GM12878 (cell line): ENCODE measurements around the gene CTIF. TPM values are rescaled to one million over a fixed set of nuclear protein-coding genes. Genes with fewer than 3 reads are reported as not detected.

Experiments used
- ATAC-seq: fragments of 200-7000 bp; cut with Tn5 transposase; 3 replicates; pipeline ENCODE4 v1.9.1; 2020; ENCODE audit warnings: mild to moderate bottlenecking, moderate library complexity
- BruUV-seq: library from RNA; stranded (reverse); fragments of 400-500 nt; replicated peaks from 2 replicates; lab custom pipeline; 2021; lab: Mats Ljungman, UMichigan
- CTCF ChIA-PET: fragments of 300-600 bp; sonication (Branson Sonifier 250); formaldehyde crosslinking; extraction: SDS; loops from one replicate; lab custom pipeline; 2021; ENCODE audit warnings: inconsistent platforms; lab: Yijun Ruan, JAX
- POLR2A ChIA-PET: fragments of 350-600 bp; formaldehyde crosslinking; extraction: SDS; loops from one replicate; lab custom pipeline; 2021; ENCODE audit warnings: inconsistent platforms; lab: Charles Lee
- RAD21 ChIA-PET: fragments of 300-600 bp; sonication (Branson Sonifier 250); formaldehyde crosslinking; loops from one replicate; lab custom pipeline; 2023; ENCODE audit warnings: antibody characterized with exemption; ENCODE audit not compliant: unreplicated experiment; lab: Charles Lee
- SMC1A ChIA-PET: fragments of 300-600 bp; sonication (Branson Sonifier 250); formaldehyde crosslinking; loops from one replicate; lab custom pipeline; 2023; ENCODE audit not compliant: unreplicated experiment, uncharacterized antibody; lab: Charles Lee
- DNase-seq: peaks from one replicate; pipeline ENCODE4 v3.0.0-alpha.2; 2011; ENCODE audit warnings: low read depth, low spot score
- FAIRE-seq: peaks from 3 replicates; lab custom pipeline; 2011; peaks lifted over from hg19 to GRCh38; lab: Jason Lieb, UNC
- H2AFZ ChIP-seq: 2 replicates; pipeline ENCODE4 v1.6.0; 2011; ENCODE audit warnings: low read depth, low read length, control low read depth; ENCODE audit not compliant: control insufficient read depth
- H3K27ac ChIP-seq: 2 replicates; pipeline ENCODE4 v1.5.1; 2011; ENCODE audit warnings: control low read depth; ENCODE audit not compliant: control insufficient read depth, insufficient read depth
- H3K27me3 ChIP-seq, 2 experiments: replicated peaks in 1 of 2; 2 replicates each; pipeline versions ENCODE4 v1.6.0 to v1.6.1; 2011; ENCODE audit warnings: low read length in 1 of 2; ENCODE audit not compliant: control insufficient read depth in 2 of 2, insufficient read depth in 2 of 2
- H3K36me3 ChIP-seq, 2 experiments: 2 replicates each; pipeline ENCODE4 v1.5.1; 2011; ENCODE audit warnings: low read length in 1 of 2; ENCODE audit not compliant: control insufficient read depth in 2 of 2, insufficient read depth in 2 of 2
- H3K4me1 ChIP-seq: 2 replicates; pipeline ENCODE4 v1.6.1; 2011; ENCODE audit warnings: mild to moderate bottlenecking, low read length, moderate library complexity, mixed read lengths; ENCODE audit not compliant: control insufficient read depth, insufficient read depth
- H3K4me2 ChIP-seq: 2 replicates; pipeline ENCODE4 v1.6.0; 2011; ENCODE audit warnings: control low read depth; ENCODE audit not compliant: control insufficient read depth, insufficient read depth
- H3K4me3 ChIP-seq: fragments of 200-600 bp; sonication (generic); 2 replicates; pipeline ENCODE4 v1.5.1; 2016
- H3K79me2 ChIP-seq: 2 replicates; pipeline ENCODE4 v1.6.0; 2011; ENCODE audit warnings: low read length; ENCODE audit not compliant: control insufficient read depth, insufficient read depth
- H3K9ac ChIP-seq: 2 replicates; pipeline ENCODE4 v1.8.0; 2011; ENCODE audit warnings: low read length, control low read depth, mixed read lengths; ENCODE audit not compliant: control insufficient read depth, insufficient read depth
- H3K9me3 ChIP-seq: replicated peaks from 3 replicates; pipeline ENCODE4 v1.5.1; 2011; ENCODE audit warnings: mild to moderate bottlenecking, low read length; ENCODE audit not compliant: control insufficient read depth, insufficient read depth
- H4K20me1 ChIP-seq: 2 replicates; pipeline ENCODE4 v1.6.0; 2011; ENCODE audit not compliant: control insufficient read depth, insufficient read depth
- BACH1 ChIP-seq: fragments of 450-650 bp; IDR thresholded peaks from 2 replicates; pipeline ENCODE4 v1.6.1; 2017; ENCODE audit warnings: mild to moderate bottlenecking, borderline replicate concordance
- CEBPB ChIP-seq, 2 experiments: fragments of 150-350 bp in 1 of 2; IDR thresholded peaks; 2 replicates each; pipeline ENCODE4 v1.6.1; 2012 to 2014; ENCODE audit warnings: low read depth in 2 of 2, low read length in 2 of 2, borderline replicate concordance in 1 of 2, inconsistent platforms in 1 of 2
- CREB1 ChIP-seq: IDR thresholded peaks from 2 replicates; pipeline ENCODE4 v1.6.1; 2012; ENCODE audit warnings: low read depth, mild to moderate bottlenecking, inconsistent platforms
- EZH2 ChIP-seq: IDR thresholded peaks from 2 replicates; pipeline ENCODE4 v1.6.1; 2012; ENCODE audit warnings: low read depth, mild to moderate bottlenecking, control low read depth, inconsistent platforms, low read length, borderline replicate concordance; ENCODE audit not compliant: control insufficient read depth
- JUNB ChIP-seq: IDR thresholded peaks from 2 replicates; pipeline ENCODE4 v1.6.1; 2016; ENCODE audit warnings: antibody characterized with exemption, mild to moderate bottlenecking
- KAT2A ChIP-seq: conservative IDR thresholded peaks from 2 replicates; pipeline ENCODE4 v1.6.1; 2011; ENCODE audit warnings: low read depth, low read length; ENCODE audit not compliant: control insufficient read depth
- LARP7 ChIP-seq: fragments of 450-650 bp; IDR thresholded peaks from 2 replicates; pipeline ENCODE4 v1.6.1; 2017; ENCODE audit warnings: mild to moderate bottlenecking
- MYB ChIP-seq: fragments of 150-350 bp; IDR thresholded peaks from 2 replicates; pipeline ENCODE4 v1.6.1; 2014; ENCODE audit warnings: mild to moderate bottlenecking, low read depth, low read length, borderline replicate concordance
- NFYB ChIP-seq: IDR thresholded peaks from 2 replicates; pipeline ENCODE4 v1.6.1; 2011; ENCODE audit warnings: low read depth, mild to moderate bottlenecking, low read length, improper control_type of control experiment, moderate library complexity; ENCODE audit not compliant: insufficient read depth
- NR2C2 ChIP-seq: IDR thresholded peaks from 2 replicates; pipeline ENCODE4 v1.6.1; 2011; ENCODE audit warnings: borderline replicate concordance, low read depth; ENCODE audit not compliant: control insufficient read depth, insufficient read length
- RAD51 ChIP-seq: fragments of 450-650 bp; IDR thresholded peaks from 2 replicates; pipeline ENCODE4 v1.6.1; 2016; ENCODE audit warnings: moderate library complexity, mild to moderate bottlenecking, inconsistent platforms
- SIX5 ChIP-seq: IDR thresholded peaks from 2 replicates; pipeline ENCODE4 v1.6.1; 2011; ENCODE audit warnings: mild to moderate bottlenecking, low read depth, low read length, moderate library complexity; ENCODE audit not compliant: severe bottlenecking
- SMC3 ChIP-seq: IDR thresholded peaks from 2 replicates; pipeline ENCODE4 v1.6.1; 2011; ENCODE audit warnings: low read length, improper control_type of control experiment, borderline replicate concordance
- SREBF2 ChIP-seq: IDR thresholded peaks from 2 replicates; pipeline ENCODE4 v1.6.1; 2012; ENCODE audit warnings: mild to moderate bottlenecking, low read length
- TAF1 ChIP-seq: IDR thresholded peaks from 2 replicates; pipeline ENCODE4 v1.6.1; 2011; ENCODE audit warnings: mild to moderate bottlenecking, low read depth, low read length, borderline replicate concordance
- WGBS: methylation state at CpG from one replicate; pipeline ENCODE4 v1.1.6; 2016; ENCODE audit warnings: low lambda C conversion rate; ENCODE audit not compliant: insufficient replicate concordance, insufficient coverage; ENCODE audit errors: missing lambda C conversion rate; 5-methylcytosine and 5-hydroxymethylcytosine counted together
- in situ Hi-C: fragments of 300-500 bp; cut with MboI; formaldehyde crosslinking; loops from 9 replicates; pipeline ENCODE4 v1.14.3; 2018; ENCODE audit warnings: mixed read lengths
- intact Hi-C: fragments of 100-400 bp; cut with micrococcal nuclease; formaldehyde crosslinking; loops from one replicate; pipeline ENCODE4 v1.14.2; 2022; ENCODE audit not compliant: unreplicated experiment
- polyA plus RNA-seq, 11 experiments: library from polyadenylated mRNA; depleted of rRNA in 4 of 11; unstranded in 6 of 11; stranded (reverse) in 5 of 11; fragments of >200 nt; fragmentation: Nextera tagmentation in 4 of 11; fragmentation: Illumina TruSeq in 1 of 11; extraction: Ambion mirVana in 4 of 11; extraction: Trizol in 1 of 11; gene quantifications; 1 replicate in 1 of 11; 2 replicates in 10 of 11; pipeline versions ENCODE4 v1.2.1 to v1.2.3, GENCODE V29; 2011 to 2016; ENCODE audit warnings: inconsistent platforms in 2 of 11, missing spikeins in 2 of 11, low read depth in 1 of 11
- total RNA-seq, 4 experiments: library from RNA; depleted of rRNA in 3 of 4; stranded (reverse); fragments of >200 nt in 3 of 4; fragmentation: Illumina TruSeq in 1 of 4; extraction: Trizol in 1 of 4; gene quantifications; 2 replicates each; pipeline versions ENCODE4 v1.2.1 to v1.2.3, GENCODE V29; 2013 to 2021
- TF ChIP-seq, protein P1 (sequence below): fragments of 450-650 bp; formaldehyde crosslinking; IDR thresholded peaks from 2 replicates; pipeline ENCODE4 v1.4.0; 2020; ENCODE audit warnings: mild to moderate bottlenecking, moderate library complexity
- TF ChIP-seq, protein P2 (sequence below): IDR thresholded peaks from 2 replicates; pipeline ENCODE4 v1.6.1; 2012; ENCODE audit warnings: mild to moderate bottlenecking, low read depth, low read length

The CTIF gene
- total and polyA plus RNA-seq, 10 of the 15 experiments (the other 5 are each of a cell fraction or from before 2014, with no cell fraction given): 0.06 to 11.6 (median 2.5) TPM

DNA sequence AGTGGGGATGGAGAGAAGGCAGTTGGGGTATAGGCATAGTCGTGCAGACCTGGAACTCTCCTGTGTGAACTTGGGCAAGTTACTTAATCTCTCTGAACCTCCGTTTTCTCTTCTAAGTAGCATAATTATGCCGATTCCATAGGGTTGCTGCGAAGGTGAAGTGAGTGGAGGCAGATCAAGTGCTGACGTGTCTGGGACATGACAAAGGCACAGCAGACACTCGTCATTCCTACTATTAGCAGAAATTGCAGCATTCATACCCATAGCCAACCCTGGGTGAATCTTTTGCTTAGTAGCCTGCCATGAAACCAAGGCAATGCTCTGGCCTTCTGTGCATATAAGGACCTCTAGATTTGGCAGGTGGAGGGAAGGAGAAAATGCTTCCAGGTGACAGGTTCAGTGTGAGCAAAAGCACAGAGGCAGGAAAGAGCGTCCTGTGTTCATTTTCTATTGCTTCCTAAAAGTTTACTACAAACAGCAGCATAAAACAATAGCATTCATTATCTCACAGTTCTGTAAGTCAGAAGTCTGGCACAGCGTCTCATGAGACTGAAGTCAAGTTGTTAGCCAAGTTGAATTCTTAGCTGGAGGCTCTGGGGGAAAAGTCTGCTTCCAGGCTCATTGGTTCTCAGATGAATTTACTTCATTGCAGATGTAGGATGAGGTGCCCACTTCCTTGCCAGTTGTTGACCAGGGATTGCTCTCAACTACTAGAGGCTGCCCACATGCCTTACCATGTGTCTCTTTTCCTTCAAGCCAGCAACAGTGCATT lies 77.8 kb downstream of the CTIF start:
- Histone ChIP-seq H3K36me3 (no peaks in the 10 kb centered on the region), H3K9me3 (no peaks in the 10 kb centered on the region), H4K20me1 (no peaks in the 10 kb centered on the region), H3K9ac (no peak overlapping the region), H3K27ac (no peak overlapping the region), H3K4me1 (0 out of 2 replicates have a peak, but pooled peaks cover 2% of the 10 kb centered on the region), H2AFZ (no peak overlapping the region), H3K27me3 (no peaks in the 10 kb centered on the region), H3K4me2 (no peak overlapping the region), H3K4me3 (no peak overlapping the region), H3K79me2 (no peaks in the 10 kb centered on the region)
- in situ Hi-C loops (no loop called here), intact Hi-C loops (no loop called here)
- WGBS: 81% methylated on average over 8 of the region's 8 CpGs
- POLR2A ChIA-PET: no interaction called here
- BruUV-seq: no TSS peak
- CTCF ChIA-PET: interaction anchor here (0.6 to 1.0 kb wide), 2 partner anchors 87 to 134 kb away, joined by 3 read pairs; no protein-coding TSS in a partner anchor
- FAIRE-seq: no peak
- DNase-seq: no peak
- TF ChIP-seq SMC3 (no peak), CREB1 (no peak), CEBPB (IDR thresholded peaks at IDR 0.05; ENCODE audit: borderline replicate concordance in 1 of 2, low read depth in 2 of 2, low read length in 2 of 2) (no peak), RAD51 (no peak), SIX5 (no peak), NFYB (no peak), SREBF2 (no peak), BACH1 (no peak), JUNB (no peak), LARP7 (no peak), EZH2 (no peak), MYB (no peak), TAF1 (no peak), NR2C2 (no peak), KAT2A (no peak)
- TF ChIP-seq, protein P1, sequence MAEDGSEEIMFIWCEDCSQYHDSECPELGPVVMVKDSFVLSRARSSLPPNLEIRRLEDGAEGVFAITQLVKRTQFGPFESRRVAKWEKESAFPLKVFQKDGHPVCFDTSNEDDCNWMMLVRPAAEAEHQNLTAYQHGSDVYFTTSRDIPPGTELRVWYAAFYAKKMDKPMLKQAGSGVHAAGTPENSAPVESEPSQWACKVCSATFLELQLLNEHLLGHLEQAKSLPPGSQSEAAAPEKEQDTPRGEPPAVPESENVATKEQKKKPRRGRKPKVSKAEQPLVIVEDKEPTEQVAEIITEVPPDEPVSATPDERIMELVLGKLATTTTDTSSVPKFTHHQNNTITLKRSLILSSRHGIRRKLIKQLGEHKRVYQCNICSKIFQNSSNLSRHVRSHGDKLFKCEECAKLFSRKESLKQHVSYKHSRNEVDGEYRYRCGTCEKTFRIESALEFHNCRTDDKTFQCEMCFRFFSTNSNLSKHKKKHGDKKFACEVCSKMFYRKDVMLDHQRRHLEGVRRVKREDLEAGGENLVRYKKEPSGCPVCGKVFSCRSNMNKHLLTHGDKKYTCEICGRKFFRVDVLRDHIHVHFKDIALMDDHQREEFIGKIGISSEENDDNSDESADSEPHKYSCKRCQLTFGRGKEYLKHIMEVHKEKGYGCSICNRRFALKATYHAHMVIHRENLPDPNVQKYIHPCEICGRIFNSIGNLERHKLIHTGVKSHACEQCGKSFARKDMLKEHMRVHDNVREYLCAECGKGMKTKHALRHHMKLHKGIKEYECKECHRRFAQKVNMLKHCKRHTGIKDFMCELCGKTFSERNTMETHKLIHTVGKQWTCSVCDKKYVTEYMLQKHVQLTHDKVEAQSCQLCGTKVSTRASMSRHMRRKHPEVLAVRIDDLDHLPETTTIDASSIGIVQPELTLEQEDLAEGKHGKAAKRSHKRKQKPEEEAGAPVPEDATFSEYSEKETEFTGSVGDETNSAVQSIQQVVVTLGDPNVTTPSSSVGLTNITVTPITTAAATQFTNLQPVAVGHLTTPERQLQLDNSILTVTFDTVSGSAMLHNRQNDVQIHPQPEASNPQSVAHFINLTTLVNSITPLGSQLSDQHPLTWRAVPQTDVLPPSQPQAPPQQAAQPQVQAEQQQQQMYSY (CRISPR knock-in tag): no peak
- TF ChIP-seq, protein P2, sequence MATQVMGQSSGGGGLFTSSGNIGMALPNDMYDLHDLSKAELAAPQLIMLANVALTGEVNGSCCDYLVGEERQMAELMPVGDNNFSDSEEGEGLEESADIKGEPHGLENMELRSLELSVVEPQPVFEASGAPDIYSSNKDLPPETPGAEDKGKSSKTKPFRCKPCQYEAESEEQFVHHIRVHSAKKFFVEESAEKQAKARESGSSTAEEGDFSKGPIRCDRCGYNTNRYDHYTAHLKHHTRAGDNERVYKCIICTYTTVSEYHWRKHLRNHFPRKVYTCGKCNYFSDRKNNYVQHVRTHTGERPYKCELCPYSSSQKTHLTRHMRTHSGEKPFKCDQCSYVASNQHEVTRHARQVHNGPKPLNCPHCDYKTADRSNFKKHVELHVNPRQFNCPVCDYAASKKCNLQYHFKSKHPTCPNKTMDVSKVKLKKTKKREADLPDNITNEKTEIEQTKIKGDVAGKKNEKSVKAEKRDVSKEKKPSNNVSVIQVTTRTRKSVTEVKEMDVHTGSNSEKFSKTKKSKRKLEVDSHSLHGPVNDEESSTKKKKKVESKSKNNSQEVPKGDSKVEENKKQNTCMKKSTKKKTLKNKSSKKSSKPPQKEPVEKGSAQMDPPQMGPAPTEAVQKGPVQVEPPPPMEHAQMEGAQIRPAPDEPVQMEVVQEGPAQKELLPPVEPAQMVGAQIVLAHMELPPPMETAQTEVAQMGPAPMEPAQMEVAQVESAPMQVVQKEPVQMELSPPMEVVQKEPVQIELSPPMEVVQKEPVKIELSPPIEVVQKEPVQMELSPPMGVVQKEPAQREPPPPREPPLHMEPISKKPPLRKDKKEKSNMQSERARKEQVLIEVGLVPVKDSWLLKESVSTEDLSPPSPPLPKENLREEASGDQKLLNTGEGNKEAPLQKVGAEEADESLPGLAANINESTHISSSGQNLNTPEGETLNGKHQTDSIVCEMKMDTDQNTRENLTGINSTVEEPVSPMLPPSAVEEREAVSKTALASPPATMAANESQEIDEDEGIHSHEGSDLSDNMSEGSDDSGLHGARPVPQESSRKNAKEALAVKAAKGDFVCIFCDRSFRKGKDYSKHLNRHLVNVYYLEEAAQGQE: no peak
- no peak for ATAC-seq
- SMC1A ChIA-PET: no interaction called here
- RAD21 ChIA-PET: no interaction called here
